Transverse colon (tissue), 4 donors: ENCODE measurements around the gene RAB3IL1.
A peak's percentile ranks its signal among the peaks of the same experiment; 100 is the strongest.

Experiments used
- CTCF ChIP-seq, 5 experiments: fragments of 200-600 bp in 3 of 5; fragments of 450-650 bp in 2 of 5; sonication (generic) in 3 of 5; IDR thresholded peaks; 1 replicate in 2 of 5; 2 replicates in 3 of 5; pipeline ENCODE4 v1.5.1; 2016 to 2017; ENCODE audit warnings: antibody characterized with exemption in 5 of 5, inconsistent platforms in 3 of 5, mild to moderate bottlenecking in 2 of 5, moderate library complexity in 1 of 5
- POLR2A ChIP-seq: fragments of 450-650 bp; IDR thresholded peaks from one replicate; pipeline ENCODE4 v1.6.1; 2016; ENCODE audit warnings: antibody characterized with exemption, mild to moderate bottlenecking, moderate library complexity
- POLR2AphosphoS5 ChIP-seq, 3 donors: sonication (generic); formaldehyde crosslinking; IDR thresholded peaks; one replicate each; pipeline ENCODE4 v1.6.1; 2016; ENCODE audit warnings: antibody characterized with exemption in 3 of 3

DNA sequence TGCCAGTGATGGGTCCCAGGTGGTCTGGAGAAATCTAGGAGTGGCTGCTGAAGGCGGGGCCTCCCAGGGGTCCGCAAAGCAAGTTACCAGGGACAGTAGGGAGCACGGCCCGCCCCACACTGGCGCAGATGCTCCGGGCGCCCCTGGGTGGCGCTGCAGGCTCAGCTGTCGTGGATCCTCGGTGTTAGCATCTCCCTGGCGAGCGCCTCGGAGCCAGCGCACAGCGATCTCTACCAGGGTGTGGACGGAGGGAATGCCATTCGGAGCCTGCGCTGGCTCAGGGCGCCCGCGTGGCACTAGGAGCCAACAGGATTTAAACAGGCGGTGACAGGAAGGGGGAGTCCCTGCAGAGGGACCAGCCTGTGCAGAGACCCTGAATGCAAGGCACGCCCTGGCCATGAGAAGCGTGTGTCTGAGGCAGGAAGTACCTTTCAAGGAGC, 46.2 kb downstream of the RAB3IL1 start:
- TF ChIP-seq CTCF (IDR thresholded peaks at IDR 0.05), result peak; percentile 71 to 84 (median 79)
- no peak for TF ChIP-seq POLR2A
- no peak for TF ChIP-seq POLR2AphosphoS5 (IDR thresholded peaks at IDR 0.05)
